ENCODE results near the gene SLC35B2. TPM values are rescaled to one million over a fixed set of nuclear protein-coding genes. Genes with fewer than 3 reads are reported as not detected.

SLC35B2 gene
- total RNA-seq, 1 donor from 2014 or later, result 33.9 TPM

DNA sequence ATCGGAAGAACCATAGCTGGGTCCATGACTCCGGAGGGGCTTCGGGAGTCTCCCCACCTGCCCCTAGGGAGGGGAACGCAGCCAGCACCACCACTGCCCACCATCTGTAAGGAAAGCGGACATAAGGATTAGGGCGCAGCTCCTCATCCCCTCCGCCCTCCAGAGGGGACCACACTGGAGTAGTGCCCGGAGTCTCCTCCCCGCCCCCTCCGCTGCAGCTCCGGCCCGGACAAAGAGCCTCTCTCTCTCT, 628 bp downstream of the SLC35B2 start:
- Histone ChIP-seq H3K27me3 (no peaks in the 10 kb centered on the region), H3K9me3 (ENCODE audit: low read depth) (no peaks in the 10 kb centered on the region), H3F3A (ENCODE audit: low read depth) (peaks cover 62% of the 10 kb centered on the region), H3K36me3 (peaks cover 11% of the 10 kb centered on the region), H3K9ac (peak overlapping the region; percentile 82), H3K4me3 (peak overlapping the region; percentile 96), H4K20me1 (ENCODE audit: low read depth) (peaks cover 50% of the 10 kb centered on the region), H3K79me2 (ENCODE audit: low read depth) (peaks cover 48% of the 10 kb centered on the region), H3K4me1 (peaks cover 10% of the 10 kb centered on the region), H2AFZ (replicated peaks) (peak overlapping the region; percentile 96), H3K27ac (peak overlapping the region; percentile 93), H3K4me2 (peak overlapping the region; percentile 99)
- no peak for DNase-seq (ENCODE audit: low spot score)
- Mint-ChIP-seq H3K27me3 (ENCODE audit: insufficient read depth, low read depth) (peaks cover 13% of the 10 kb centered on the region), H3K9me3 (no peaks in the 10 kb centered on the region), H3K4me1 (peaks cover 36% of the 10 kb centered on the region), H3K27ac (peak overlapping the region; percentile 24), H3K36me3 (peaks cover 23% of the 10 kb centered on the region), H3K4me3 (peak overlapping the region; percentile 91)
- TF ChIP-seq CTCF (IDR thresholded peaks at IDR 0.05) (no peak), EZH2 (IDR thresholded peaks at IDR 0.05) (no peak), EZH2phosphoT487 (IDR thresholded peaks at IDR 0.05) (no peak)

GRCh38 chr6:44255871-44256774, 1.2 kb downstream of the SLC35B2 start:
- peaks cover 54% of the 10 kb centered on the region for H3K79me2 ChIP-seq (ENCODE audit: low read depth)
- H3K36me3 Mint-ChIP-seq, result peaks cover 28% of the 10 kb centered on the region
- peaks cover 37% of the 10 kb centered on the region for H3K4me1 Mint-ChIP-seq
- peak overlapping the region; percentile 99 for H3K4me2 ChIP-seq
- no peak overlapping the region for H2AFZ ChIP-seq (replicated peaks)
- no peak for TF ChIP-seq EZH2phosphoT487 (IDR thresholded peaks at IDR 0.05)
- TF ChIP-seq CTCF (IDR thresholded peaks at IDR 0.05), result no peak
- H3K9ac ChIP-seq, result peak overlapping the region; percentile 82
- peaks cover 68% of the 10 kb centered on the region for H3F3A ChIP-seq (ENCODE audit: low read depth)
- H3K27me3 ChIP-seq, result no peaks in the 10 kb centered on the region
- H3K27ac Mint-ChIP-seq, result peak overlapping the region; percentile 24
- peaks cover 55% of the 10 kb centered on the region for H4K20me1 ChIP-seq (ENCODE audit: low read depth)
- peak overlapping the region; percentile 93 for H3K27ac ChIP-seq
- peaks cover 15% of the 10 kb centered on the region for H3K27me3 Mint-ChIP-seq (ENCODE audit: insufficient read depth, low read depth)
- H3K36me3 ChIP-seq, result peaks cover 17% of the 10 kb centered on the region
- no peaks in the 10 kb centered on the region for H3K9me3 Mint-ChIP-seq
- H3K4me3 Mint-ChIP-seq, result peak overlapping the region; percentile 91
- H3K4me1 ChIP-seq, result peaks cover 10% of the 10 kb centered on the region
- no peak for DNase-seq (ENCODE audit: low spot score)
- H3K4me3 ChIP-seq, result peak overlapping the region; percentile 96
- no peaks in the 10 kb centered on the region for H3K9me3 ChIP-seq (ENCODE audit: low read depth)

GRCh38 chr6:44255105-44255808, 2.1 kb downstream of the SLC35B2 start:
- Histone ChIP-seq H4K20me1 (ENCODE audit: low read depth) (peaks cover 64% of the 10 kb centered on the region), H3K9ac (no peak overlapping the region)
- H3K27ac Mint-ChIP-seq, result no peak overlapping the region

More at GRCh38 chr6:44255105-44255808, 2.1 kb downstream of the SLC35B2 start:
- Mint-ChIP-seq H3K27me3 (ENCODE audit: insufficient read depth, low read depth) (peaks cover 15% of the 10 kb centered on the region), H3K4me1 (peaks cover 37% of the 10 kb centered on the region), H3K4me3 (peak overlapping the region; percentile 91), H3K36me3 (peaks cover 35% of the 10 kb centered on the region), H3K9me3 (no peaks in the 10 kb centered on the region)
- Histone ChIP-seq H3K79me2 (ENCODE audit: low read depth) (peaks cover 62% of the 10 kb centered on the region), H3K9me3 (ENCODE audit: low read depth) (no peaks in the 10 kb centered on the region), H3K4me1 (peaks cover 10% of the 10 kb centered on the region), H3F3A (ENCODE audit: low read depth) (peaks cover 76% of the 10 kb centered on the region), H3K4me2 (peak overlapping the region; percentile 99), H3K27me3 (no peaks in the 10 kb centered on the region), H3K4me3 (peak overlapping the region; percentile 96), H3K27ac (peak overlapping the region; percentile 37), H2AFZ (replicated peaks) (no peak overlapping the region), H3K36me3 (peaks cover 26% of the 10 kb centered on the region)
- TF ChIP-seq CTCF (IDR thresholded peaks at IDR 0.05) (no peak), EZH2 (IDR thresholded peaks at IDR 0.05) (no peak), EZH2phosphoT487 (IDR thresholded peaks at IDR 0.05) (no peak)
- DNase-seq (ENCODE audit: low spot score), result no peak

Data from neural progenitor cell (in vitro differentiated cells).